Measurements from ENCODE around the gene MTHFD2.

MTHFD2 gene

GRCh38 chr2:74242354-74243071, 44.1 kb downstream of the MTHFD2 start:
- Histone ChIP-seq H3K4me3 (ENCODE audit: low read depth in 1 of 5, low read length in 5 of 5) (no peak overlapping the region), H3K36me3 (ENCODE audit: control insufficient read depth in 5 of 5, insufficient read depth in 5 of 5, low read length in 5 of 5) (peaks cover 0 to 5% (median 0%) of the 10 kb centered on the region in 5 donors), H3K27ac (ENCODE audit: low read depth, low read length) (no peak overlapping the region)

DNA sequence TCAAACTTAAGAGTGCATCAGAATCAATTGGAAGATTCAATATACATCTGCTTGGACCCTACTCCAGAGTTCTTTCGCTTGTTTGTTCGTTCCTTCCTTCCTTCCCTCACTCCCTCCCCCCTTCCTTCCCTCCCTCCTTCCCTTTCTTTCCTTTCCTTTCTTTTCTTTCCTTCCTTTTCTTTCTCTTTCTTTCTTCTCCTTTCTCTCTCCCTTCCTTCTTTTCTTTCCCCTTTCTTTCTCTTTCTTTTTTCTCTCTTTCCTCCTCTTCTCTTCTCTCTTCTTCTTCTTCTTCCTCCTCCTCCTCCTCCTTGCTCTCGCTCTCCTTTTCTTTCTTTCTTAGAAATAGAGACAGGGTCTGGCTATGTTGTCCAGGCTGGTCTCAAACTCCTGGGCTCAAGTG, 45.9 kb downstream of the MTHFD2 start:
- no peaks in the 10 kb centered on the region for H3K27me3 ChIP-seq (ENCODE audit: control insufficient read depth in 5 of 5, insufficient read depth in 4 of 5, low read length in 5 of 5)
- no peak overlapping the region for H3K4me3 ChIP-seq (ENCODE audit: low read depth in 1 of 5, low read length in 5 of 5)
- peaks cover 0 to 5% (median 2%) of the 10 kb centered on the region in 5 donors for H3K36me3 ChIP-seq (ENCODE audit: control insufficient read depth in 5 of 5, insufficient read depth in 5 of 5, low read length in 5 of 5)
- no peak overlapping the region for H3K27ac ChIP-seq (ENCODE audit: low read depth, low read length)
- H3K9me3 ChIP-seq (ENCODE audit: control insufficient read depth in 5 of 5, low read length in 5 of 5): peaks cover 0 to 2% (median 0%) of the 10 kb centered on the region in 5 donors
- no peaks in the 10 kb centered on the region for H3K4me1 ChIP-seq (ENCODE audit: control insufficient read depth in 5 of 5, insufficient read depth in 5 of 5, low read length in 5 of 5)
- H3K9ac ChIP-seq (ENCODE audit: low read length in 5 of 5): no peak overlapping the region

More at GRCh38 chr2:74242354-74243071, 44.1 kb downstream of the MTHFD2 start:
- H3K4me1 ChIP-seq (ENCODE audit: control insufficient read depth in 5 of 5, insufficient read depth in 5 of 5, low read length in 5 of 5): no peaks in the 10 kb centered on the region
- H3K27me3 ChIP-seq (ENCODE audit: control insufficient read depth in 5 of 5, insufficient read depth in 4 of 5, low read length in 5 of 5): no peaks in the 10 kb centered on the region
- no peak overlapping the region for H3K9ac ChIP-seq (ENCODE audit: low read length in 5 of 5)
- peaks cover 0 to 7% (median 0%) of the 10 kb centered on the region in 5 donors for H3K9me3 ChIP-seq (ENCODE audit: control insufficient read depth in 5 of 5, low read length in 5 of 5)

- Histone ChIP-seq H3K4me1 (ENCODE audit: control insufficient read depth in 5 of 5, insufficient read depth in 5 of 5, low read length in 5 of 5) (no peaks in the 10 kb centered on the region), H3K9me3 (ENCODE audit: control insufficient read depth in 5 of 5, low read length in 5 of 5) (no peaks in the 10 kb centered on the region), H3K27ac (ENCODE audit: low read depth, low read length) (no peak overlapping the region), H3K4me3 (ENCODE audit: low read depth in 1 of 5, low read length in 5 of 5) (no peak overlapping the region), H3K27me3 (ENCODE audit: control insufficient read depth in 5 of 5, insufficient read depth in 4 of 5, low read length in 5 of 5) (no peaks in the 10 kb centered on the region), H3K36me3 (ENCODE audit: control insufficient read depth in 5 of 5, insufficient read depth in 5 of 5, low read length in 5 of 5) (peaks cover 0 to 5% (median 2%) of the 10 kb centered on the region in 5 donors), H3K9ac (ENCODE audit: low read length in 5 of 5) (no peak overlapping the region)
Measured at GRCh38 chr2:74246496-74247195, 48.2 kb downstream of the MTHFD2 start.

DNA sequence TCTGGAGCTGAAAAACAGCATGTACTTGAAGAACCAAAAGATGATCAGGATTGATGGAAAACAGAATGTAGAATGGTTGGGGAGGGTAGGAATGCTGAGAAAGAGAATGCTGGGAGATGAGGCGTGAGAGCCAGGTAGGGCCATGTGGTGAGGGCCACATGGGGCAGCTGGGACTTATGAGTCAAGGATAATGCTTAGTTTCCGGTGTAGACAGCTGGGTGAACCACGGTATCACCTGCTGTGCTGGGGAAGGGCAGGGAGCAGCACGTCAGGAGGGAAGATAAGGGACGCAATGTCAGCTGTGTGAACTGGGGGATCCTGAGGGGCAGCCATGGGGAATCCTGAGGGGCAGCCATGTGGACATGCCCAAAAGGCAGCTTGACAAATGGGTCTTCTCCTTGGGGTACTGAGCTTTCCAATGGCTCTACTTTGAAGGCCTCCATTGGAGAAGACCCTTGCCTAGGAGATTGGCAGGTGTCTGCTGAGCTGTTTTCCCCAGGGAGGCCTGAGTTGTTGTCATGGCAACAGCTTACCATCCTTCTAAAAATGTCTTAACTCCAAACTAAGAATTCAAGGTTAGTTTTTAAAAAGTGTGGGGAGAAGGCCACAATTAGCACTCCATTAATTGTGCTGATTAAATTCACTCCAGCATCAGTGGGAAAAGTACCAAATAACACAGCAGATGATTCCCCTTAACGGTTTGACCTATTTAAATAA, 51.1 kb downstream of the MTHFD2 start:
- Histone ChIP-seq H3K36me3 (ENCODE audit: control insufficient read depth in 5 of 5, insufficient read depth in 5 of 5, low read length in 5 of 5) (peaks cover 0 to 5% (median 2%) of the 10 kb centered on the region in 5 donors), H3K27me3 (ENCODE audit: control insufficient read depth in 5 of 5, insufficient read depth in 4 of 5, low read length in 5 of 5) (no peaks in the 10 kb centered on the region), H3K4me3 (ENCODE audit: low read depth in 1 of 5, low read length in 5 of 5) (no peak overlapping the region), H3K4me1 (ENCODE audit: control insufficient read depth in 5 of 5, insufficient read depth in 5 of 5, low read length in 5 of 5) (peaks cover 0 to 5% (median 0%) of the 10 kb centered on the region in 5 donors), H3K27ac (ENCODE audit: low read depth, low read length) (no peak overlapping the region), H3K9ac (ENCODE audit: low read length in 5 of 5) (no peak overlapping the region), H3K9me3 (ENCODE audit: control insufficient read depth in 5 of 5, low read length in 5 of 5) (no peaks in the 10 kb centered on the region)

GRCh38 chr2:74250189-74250631, 51.8 kb downstream of the MTHFD2 start:
- Histone ChIP-seq H3K4me1 (ENCODE audit: control insufficient read depth in 5 of 5, insufficient read depth in 5 of 5, low read length in 5 of 5) (peaks cover 0 to 5% (median 0%) of the 10 kb centered on the region in 5 donors), H3K27ac (ENCODE audit: low read depth, low read length) (no peak overlapping the region), H3K27me3 (ENCODE audit: control insufficient read depth in 5 of 5, insufficient read depth in 4 of 5, low read length in 5 of 5) (no peaks in the 10 kb centered on the region), H3K9ac (ENCODE audit: low read length in 5 of 5) (no peak overlapping the region), H3K9me3 (ENCODE audit: control insufficient read depth in 5 of 5, low read length in 5 of 5) (no peaks in the 10 kb centered on the region), H3K36me3 (ENCODE audit: control insufficient read depth in 5 of 5, insufficient read depth in 5 of 5, low read length in 5 of 5) (peaks cover 0 to 5% (median 2%) of the 10 kb centered on the region in 5 donors), H3K4me3 (ENCODE audit: low read depth in 1 of 5, low read length in 5 of 5) (no peak overlapping the region)

DNA sequence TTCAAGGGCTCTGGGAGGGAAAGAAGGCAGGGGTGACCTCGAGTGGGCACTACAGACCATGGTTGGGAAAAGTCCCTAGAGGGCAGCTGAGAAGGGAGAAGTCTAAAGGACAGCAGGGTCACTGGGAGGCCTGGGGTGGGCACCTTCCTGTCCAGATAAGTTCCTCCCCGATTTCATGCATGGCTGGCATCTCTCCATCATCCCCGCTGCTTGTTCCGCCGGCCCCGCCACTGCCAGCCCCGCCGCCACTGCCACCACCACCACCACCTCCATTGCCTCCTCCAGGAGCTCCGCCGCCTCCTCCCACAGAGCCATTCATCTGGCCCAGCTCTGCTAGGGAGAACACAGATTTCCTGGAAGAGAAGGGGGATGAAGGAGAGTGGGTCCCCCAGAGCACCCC, 53.6 kb downstream of the MTHFD2 start:
- no peaks in the 10 kb centered on the region for H3K27me3 ChIP-seq (ENCODE audit: control insufficient read depth in 5 of 5, insufficient read depth in 4 of 5, low read length in 5 of 5)
- peaks cover 0 to 2% (median 0%) of the 10 kb centered on the region in 5 donors for H3K36me3 ChIP-seq (ENCODE audit: control insufficient read depth in 5 of 5, insufficient read depth in 5 of 5, low read length in 5 of 5)
- H3K4me3 ChIP-seq (ENCODE audit: low read depth in 1 of 5, low read length in 5 of 5): no peak overlapping the region
- no peaks in the 10 kb centered on the region for H3K9me3 ChIP-seq (ENCODE audit: control insufficient read depth in 5 of 5, low read length in 5 of 5)
- H3K27ac ChIP-seq (ENCODE audit: low read depth, low read length): no peak overlapping the region
- H3K9ac ChIP-seq (ENCODE audit: low read length in 5 of 5): no peak overlapping the region
- H3K4me1 ChIP-seq (ENCODE audit: control insufficient read depth in 5 of 5, insufficient read depth in 5 of 5, low read length in 5 of 5): peaks cover 0 to 5% (median 0%) of the 10 kb centered on the region in 5 donors

- H3K9me3 ChIP-seq (ENCODE audit: control insufficient read depth in 5 of 5, low read length in 5 of 5): no peaks in the 10 kb centered on the region
- H3K27ac ChIP-seq (ENCODE audit: low read depth, low read length): no peak overlapping the region
- H3K27me3 ChIP-seq (ENCODE audit: control insufficient read depth in 5 of 5, insufficient read depth in 4 of 5, low read length in 5 of 5): no peaks in the 10 kb centered on the region
- H3K9ac ChIP-seq (ENCODE audit: low read length in 5 of 5): no peak overlapping the region
- H3K36me3 ChIP-seq (ENCODE audit: control insufficient read depth in 5 of 5, insufficient read depth in 5 of 5, low read length in 5 of 5): peaks cover 0 to under 1% (median 0%) of the 10 kb centered on the region in 5 donors
- H3K4me1 ChIP-seq (ENCODE audit: control insufficient read depth in 5 of 5, insufficient read depth in 5 of 5, low read length in 5 of 5): peaks cover 0 to 5% (median 0%) of the 10 kb centered on the region in 5 donors
- no peak overlapping the region for H3K4me3 ChIP-seq (ENCODE audit: low read depth in 1 of 5, low read length in 5 of 5)
Measured at GRCh38 chr2:74252862-74253261, 54.4 kb downstream of the MTHFD2 start.

DNA sequence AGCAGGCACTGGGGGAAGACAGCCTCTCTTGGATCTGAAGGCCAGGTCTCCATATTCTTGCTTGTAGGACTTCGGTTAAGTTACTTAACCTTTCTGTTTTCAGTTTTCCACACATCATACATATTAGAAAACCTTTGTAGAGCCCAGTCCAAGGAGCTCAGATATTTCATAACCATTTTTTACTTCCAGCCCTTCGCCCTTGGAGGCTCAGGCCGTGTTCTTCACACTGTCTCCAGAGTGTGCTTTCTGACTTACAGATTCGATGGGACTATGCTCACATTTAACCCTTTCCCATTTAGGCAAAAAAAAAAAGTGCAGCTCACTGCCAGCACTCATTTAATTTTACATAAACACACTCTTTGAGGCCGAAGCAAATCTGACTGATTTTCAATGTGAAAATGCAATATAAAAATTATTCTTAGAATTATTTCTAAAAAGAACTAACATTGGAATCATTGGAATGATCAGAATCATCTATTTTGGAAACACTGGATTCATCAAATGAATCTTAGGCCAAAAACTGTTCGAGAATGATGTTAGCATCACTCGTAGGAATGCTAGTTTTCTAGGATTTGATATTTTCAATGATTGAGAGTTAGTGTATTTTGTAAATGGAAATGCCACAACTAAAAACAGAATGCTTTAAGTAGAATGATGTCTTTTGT, 55.0 kb downstream of the MTHFD2 start:
- Histone ChIP-seq H3K9me3 (ENCODE audit: control insufficient read depth in 5 of 5, low read length in 5 of 5) (no peaks in the 10 kb centered on the region), H3K9ac (ENCODE audit: low read length in 5 of 5) (no peak overlapping the region), H3K27ac (ENCODE audit: low read depth, low read length) (no peak overlapping the region), H3K4me3 (ENCODE audit: low read depth in 1 of 5, low read length in 5 of 5) (no peak overlapping the region), H3K36me3 (ENCODE audit: control insufficient read depth in 5 of 5, insufficient read depth in 5 of 5, low read length in 5 of 5) (peaks cover 0 to 3% (median 0%) of the 10 kb centered on the region in 5 donors), H3K27me3 (ENCODE audit: control insufficient read depth in 5 of 5, insufficient read depth in 4 of 5, low read length in 5 of 5) (no peaks in the 10 kb centered on the region), H3K4me1 (ENCODE audit: control insufficient read depth in 5 of 5, insufficient read depth in 5 of 5, low read length in 5 of 5) (peaks cover 0 to 5% (median 0%) of the 10 kb centered on the region in 5 donors)

- Histone ChIP-seq H3K27me3 (ENCODE audit: control insufficient read depth in 5 of 5, insufficient read depth in 4 of 5, low read length in 5 of 5) (no peaks in the 10 kb centered on the region), H3K4me1 (ENCODE audit: control insufficient read depth in 5 of 5, insufficient read depth in 5 of 5, low read length in 5 of 5) (peaks cover 0 to 5% (median 0%) of the 10 kb centered on the region in 5 donors), H3K9me3 (ENCODE audit: control insufficient read depth in 5 of 5, low read length in 5 of 5) (no peaks in the 10 kb centered on the region), H3K9ac (ENCODE audit: low read length in 5 of 5) (no peak overlapping the region), H3K27ac (ENCODE audit: low read depth, low read length) (no peak overlapping the region), H3K4me3 (ENCODE audit: low read depth in 1 of 5, low read length in 5 of 5) (no peak overlapping the region), H3K36me3 (ENCODE audit: control insufficient read depth in 5 of 5, insufficient read depth in 5 of 5, low read length in 5 of 5) (peaks cover 0 to 8% (median 0%) of the 10 kb centered on the region in 5 donors)
Measured at GRCh38 chr2:74253971-74254310, 55.5 kb downstream of the MTHFD2 start.
